Myocyte (in vitro differentiated cells): ENCODE results near the gene CYP2F1. TPM values are rescaled to one million over a fixed set of nuclear protein-coding genes. Genes with fewer than 3 reads are reported as not detected.
"Not testable (repeated sequence)": the region's sequence is repeated elsewhere in the genome, so short reads cannot be mapped to it uniquely, and the experiment has no call there.

Experiments used
- DNase-seq: peaks from one replicate; pipeline ENCODE4 v3.0.0-alpha.2; 2012; ENCODE audit warnings: low read depth
- total RNA-seq: library from RNA; depleted of rRNA; stranded (reverse); fragments of >200 nt; gene quantifications from 2 replicates; pipeline ENCODE4 v1.2.3, GENCODE V29; 2014

Gene CYP2F1
- total RNA-seq, 1 donor from 2014 or later = not detected

DNA sequence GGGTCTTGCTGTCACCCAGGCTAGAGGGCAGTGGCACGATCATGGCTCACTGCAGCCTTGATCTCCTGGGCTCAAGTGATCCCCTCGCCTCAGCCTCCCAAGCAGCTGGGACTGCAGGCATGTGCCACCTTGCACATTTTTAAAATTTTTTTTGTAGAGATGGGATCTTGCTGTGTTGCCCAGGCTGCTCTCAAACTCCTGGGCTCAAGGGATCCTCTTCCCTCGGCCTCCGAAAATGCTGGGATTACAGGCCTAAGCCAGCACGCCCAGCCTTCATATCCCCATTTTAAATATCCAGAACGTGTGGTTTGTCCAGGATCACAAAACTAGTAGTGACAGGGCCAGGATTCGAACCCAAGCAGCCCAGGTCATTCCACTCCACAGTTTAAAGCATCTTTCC, 13.1 kb downstream of the CYP2F1 start:
- DNase-seq = not testable (repeated sequence)

DNA sequence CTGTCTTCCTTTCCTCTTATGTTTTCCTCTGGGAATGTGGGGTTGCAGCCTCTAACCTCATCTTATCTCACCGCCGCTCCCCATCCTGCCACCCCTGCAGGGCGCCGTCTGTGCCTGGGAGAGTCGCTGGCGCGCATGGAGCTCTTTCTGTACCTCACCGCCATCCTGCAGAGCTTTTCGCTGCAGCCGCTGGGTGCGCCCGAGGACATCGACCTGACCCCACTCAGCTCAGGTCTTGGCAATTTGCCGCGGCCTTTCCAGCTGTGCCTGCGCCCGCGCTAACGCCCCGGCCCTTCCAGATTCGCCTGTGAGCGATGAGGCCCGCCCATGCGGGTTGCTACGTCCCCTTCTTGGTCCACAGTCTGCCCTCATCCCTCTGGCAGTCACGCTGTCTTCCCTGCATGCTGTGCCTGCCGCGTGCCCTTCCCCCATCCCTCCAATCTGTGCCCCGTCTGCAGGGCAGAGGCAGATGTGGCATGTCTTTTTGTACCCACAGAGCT, 13.6 kb downstream of the CYP2F1 start:
- DNase-seq = peak; percentile 52

DNA sequence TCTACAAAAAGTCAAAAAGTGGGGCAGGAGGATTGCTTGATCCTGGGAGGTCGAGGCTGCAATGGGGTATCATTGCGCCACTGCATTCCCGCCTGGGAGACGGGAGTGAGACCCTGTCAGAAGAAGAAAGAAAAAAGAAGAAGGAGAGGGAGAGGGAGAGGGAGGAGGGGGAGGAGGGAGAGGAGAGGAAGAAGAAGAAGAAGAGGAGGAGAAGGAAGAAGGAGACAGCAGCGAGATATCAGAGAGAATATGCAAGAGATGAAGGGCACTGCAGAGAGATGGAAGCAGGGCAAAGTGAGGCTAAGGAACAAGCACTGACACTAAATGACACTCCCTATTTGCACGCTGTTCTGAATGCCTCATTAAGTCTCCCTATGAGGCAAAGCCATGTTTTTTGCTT, 14.5 kb downstream of the CYP2F1 start:
- DNase-seq = no peak

DNA sequence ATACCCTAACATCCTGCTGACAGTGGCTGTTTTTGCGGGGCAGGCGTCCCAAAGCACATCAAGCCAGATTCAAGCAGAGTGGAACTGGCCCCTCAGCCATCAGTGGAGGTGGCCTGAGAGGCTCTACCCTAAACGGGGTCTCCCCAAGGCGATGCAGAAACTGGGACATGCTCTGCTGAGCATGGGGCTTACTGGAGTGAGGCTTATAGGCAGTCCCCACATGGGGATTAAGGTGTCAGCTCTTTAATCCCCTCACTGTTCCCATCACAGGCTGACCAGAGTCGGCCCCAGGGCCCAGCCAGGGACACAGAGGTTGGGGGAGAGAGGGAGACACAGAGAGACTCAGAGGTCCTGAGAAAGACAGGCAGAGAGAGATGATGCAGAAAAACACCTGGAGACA, 17.0 kb downstream of the CYP2F1 start:
- no peak for DNase-seq

DNA sequence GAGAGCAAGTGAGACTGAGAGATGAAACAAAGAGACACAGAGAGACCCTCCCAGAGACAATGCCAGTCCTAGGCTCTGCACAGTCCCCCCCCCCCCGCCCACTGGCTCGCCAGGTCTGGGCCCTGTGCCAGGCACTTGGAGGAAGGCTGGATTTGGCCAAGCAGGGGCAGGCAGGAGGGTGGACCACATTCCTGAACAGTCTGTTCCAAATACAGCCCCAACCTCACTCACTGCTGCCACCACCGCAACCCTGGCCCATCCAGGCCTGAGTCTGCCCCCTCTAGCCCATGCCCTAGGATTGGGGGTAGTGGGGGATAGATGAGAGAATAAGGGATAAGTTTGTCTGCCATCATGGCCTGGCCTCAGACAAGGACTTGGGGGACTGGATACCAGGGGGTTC, 19.0 kb downstream of the CYP2F1 start:
- DNase-seq = no peak

DNA sequence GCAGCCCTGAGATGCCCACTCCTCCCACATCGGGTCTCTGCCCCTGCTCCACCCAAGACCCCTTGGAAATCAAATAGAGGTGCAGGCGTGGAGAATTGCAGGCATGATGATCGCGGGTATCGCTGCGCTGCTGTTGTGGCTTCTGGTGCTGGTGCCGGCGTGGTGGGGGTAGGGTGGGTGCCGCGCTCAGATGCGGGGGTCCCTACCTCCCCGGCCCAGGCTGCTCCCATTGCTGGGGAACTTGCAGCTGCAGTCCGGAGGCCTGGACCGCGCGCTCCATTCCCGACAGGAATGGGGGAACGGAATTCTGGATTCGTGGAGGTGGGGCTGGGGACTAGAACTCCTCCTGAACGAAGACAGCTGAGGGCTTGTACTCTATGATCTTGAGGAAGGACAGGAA, 20.4 kb downstream of the CYP2F1 start:
- no peak for DNase-seq

DNA sequence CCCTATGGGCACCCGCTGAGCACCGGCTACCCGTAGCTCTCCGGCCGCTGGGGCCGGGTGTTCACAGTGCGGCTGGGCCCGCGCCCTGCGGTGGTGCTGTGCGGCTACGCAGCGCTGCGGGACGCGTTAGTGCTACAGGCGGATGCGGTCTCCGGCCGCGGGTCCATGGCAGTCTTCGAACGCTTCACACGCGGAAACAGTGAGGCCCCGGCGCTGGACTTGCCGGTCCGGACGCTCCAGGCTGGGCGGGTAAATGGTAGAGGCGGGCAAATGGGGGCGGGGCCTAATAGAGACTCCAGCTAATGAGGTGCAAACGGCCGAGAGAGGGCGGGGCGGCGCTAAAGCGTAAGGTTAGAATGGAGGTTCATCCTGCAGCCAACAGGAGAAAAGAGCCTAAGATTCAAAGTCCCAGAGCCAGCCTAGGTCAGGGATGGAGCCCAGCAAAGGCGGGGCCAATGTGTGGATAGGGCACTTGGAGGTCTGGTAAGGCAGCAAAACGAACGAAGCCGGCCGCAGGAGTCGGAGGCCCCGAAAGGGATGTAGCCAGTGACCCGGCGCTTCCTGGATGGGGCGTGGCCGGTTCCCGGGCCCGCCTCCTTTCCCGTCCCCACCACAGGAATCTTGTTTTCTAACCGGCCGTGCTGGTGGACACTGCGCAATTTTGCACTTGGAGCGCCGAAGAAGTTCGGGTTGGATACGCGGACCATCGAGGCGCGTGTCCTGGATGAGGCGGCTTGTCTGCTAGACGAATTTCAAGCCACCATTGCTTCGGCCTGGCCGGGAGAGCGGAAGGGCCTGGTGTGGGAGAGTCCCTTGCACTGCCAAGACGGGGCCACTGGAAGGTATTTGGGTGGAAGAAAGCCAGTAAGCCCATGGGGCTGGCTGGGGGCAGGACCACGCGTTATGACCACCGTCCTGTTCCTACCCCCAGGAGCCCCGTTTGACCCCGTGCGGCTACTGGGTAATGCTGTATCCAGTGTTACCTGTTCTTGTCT, 21.5 kb downstream of the CYP2F1 start:
- not testable (repeated sequence) for DNase-seq

DNA sequence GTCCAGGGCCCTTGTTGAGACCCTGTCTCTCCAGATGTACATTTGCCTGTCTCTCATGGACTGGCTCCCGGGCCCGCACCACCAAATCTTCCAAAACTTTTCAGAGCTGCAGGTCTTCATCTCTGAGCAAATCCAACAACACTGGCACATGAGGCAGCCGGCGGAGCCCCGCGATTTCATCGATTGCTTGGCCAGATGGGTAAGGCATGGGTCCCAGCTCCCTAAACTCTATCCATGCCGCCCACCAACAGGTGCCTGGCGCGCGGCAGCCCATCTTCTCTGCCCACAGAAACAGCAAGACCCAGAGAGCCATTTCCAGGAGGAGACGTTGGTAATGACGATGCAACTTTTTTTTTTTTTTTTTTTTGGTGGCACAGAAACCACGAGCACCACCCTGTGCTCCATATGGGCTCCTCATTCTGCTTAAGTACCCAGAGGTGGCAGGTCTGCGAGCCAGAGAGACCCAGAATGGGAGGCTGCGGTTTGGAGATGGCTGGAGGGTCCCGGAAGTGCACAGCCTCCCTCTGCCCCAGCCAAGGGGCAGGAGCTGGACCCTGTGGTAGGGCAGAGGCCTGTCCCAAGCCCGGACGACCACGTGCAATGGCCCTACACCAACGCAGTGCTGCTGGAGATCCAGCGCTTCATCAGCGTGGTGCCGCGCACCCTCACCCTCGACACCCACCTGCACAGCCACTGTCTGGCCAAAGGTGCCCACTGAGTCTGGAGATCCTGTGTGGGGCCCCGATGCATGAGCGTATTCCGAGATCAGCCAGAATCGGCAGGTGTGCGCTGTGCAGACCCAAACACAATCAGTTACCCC, 22.6 kb downstream of the CYP2F1 start:
- no peak for DNase-seq

DNA sequence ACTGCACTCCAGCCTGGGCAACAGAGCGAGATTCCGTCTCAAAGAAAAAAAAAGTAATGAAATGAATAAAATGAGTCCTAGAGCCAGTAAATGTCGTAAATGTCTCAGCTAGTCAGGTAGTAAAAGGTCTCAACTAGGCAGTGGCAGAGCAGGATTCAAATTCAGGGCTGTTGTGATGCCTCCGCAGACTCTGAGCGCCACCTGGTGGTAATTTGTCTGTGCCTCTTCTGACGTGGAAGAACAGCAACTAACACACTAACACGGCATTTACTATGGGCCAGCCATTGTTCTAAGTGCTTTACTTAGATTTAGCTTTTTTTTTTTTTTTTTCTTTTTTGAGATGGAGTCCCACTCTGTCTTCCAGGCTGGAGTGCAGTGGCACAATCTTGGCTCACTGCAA, 30.2 kb downstream of the CYP2F1 start:
- peak; percentile 66 for DNase-seq

DNA sequence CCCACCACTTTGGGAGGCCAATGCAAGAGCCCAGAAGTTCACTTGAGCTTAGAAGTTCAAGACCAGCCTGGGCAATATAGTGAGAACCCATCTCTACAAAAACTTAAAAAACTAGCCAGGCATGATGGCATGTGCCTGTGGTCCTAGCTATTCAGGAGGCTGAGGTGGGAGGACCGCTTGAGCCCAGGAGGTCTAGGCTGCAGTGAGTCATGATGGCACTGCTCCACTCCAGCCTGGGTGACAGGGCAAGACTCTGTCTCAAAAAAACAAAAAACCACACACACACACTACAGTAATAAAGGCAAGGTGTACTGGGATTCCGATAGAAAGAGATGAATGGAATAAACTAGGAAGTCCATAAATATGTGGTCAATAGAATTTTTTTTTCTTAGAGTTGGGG, 35.6 kb downstream of the CYP2F1 start:
- no peak for DNase-seq

DNA sequence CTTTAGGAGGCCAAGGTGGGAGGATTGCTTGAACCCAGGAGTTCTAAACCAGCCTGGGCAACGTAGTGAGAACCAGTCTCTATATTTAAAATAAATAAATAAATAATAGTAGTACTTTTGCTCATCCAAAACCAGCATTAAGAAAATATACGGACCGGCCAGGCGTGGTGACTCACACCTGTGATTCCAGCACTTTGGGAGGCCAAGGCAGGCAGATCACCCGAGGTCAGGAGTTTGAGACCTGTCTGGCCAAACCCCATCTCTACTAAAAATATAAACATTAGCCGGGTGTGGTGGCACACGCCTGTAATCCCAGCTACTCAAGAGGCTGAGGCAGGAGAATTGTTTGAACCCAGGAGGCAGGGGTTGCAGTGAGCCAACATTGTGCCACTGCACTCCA, 36.8 kb downstream of the CYP2F1 start:
- not testable (repeated sequence) for DNase-seq

DNA sequence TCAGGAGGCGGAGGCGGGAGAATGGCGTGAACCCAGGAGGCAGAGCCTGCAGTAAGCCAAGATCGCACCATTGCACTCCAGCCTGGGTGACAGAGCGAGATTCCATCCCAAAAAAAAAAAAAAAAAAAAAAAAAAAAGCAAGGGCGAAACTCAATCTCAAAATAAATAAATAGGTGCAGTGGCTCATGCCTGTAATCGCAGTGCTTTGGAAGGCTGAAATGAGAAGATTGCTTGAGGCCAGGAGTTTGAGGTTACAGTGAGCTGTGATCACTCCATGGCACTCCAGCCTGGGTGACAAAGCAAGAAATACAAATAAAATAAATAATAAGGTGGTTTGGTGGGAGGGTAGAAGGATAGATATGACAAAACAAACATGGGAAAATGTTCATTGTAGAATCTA, 39.8 kb downstream of the CYP2F1 start:
- DNase-seq = no peak

DNA sequence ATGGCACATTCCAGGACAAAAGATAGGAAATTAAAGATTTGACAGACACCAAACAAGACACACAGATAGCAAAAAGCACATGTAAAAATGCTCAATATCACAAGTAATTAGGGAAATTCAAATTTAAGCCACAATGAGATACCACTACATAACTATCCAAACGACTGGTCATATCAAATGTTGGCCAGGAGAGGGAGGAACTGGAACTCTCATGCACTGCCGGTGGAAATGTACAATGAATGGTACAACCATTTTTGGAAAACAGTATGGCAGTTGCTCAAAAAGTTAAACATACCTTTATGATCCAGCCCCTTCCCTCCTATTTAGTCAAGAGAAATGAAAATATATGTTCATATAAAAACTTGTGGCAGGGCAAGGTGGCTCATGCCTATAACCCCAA, 42.0 kb downstream of the CYP2F1 start:
- no peak for DNase-seq

DNA sequence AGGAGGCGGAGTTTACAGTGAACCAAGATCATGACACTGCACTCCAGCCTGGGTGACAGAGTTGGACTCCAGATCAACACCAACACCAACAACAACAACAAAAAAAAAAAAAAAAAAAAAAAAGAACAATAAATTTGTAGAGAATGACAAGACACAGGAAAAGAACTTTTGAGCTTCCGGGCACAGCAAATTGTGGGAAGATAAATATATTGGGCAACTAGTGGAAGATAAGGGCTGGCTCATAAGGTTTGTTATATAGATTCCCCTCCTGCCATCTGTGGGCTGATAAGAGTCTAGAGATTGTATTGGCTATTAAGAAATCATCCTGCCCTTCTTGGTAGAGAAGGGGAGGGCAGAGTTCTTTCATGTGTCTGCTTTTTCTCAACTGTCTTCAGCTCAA, 45.6 kb downstream of the CYP2F1 start:
- DNase-seq = no peak

DNA sequence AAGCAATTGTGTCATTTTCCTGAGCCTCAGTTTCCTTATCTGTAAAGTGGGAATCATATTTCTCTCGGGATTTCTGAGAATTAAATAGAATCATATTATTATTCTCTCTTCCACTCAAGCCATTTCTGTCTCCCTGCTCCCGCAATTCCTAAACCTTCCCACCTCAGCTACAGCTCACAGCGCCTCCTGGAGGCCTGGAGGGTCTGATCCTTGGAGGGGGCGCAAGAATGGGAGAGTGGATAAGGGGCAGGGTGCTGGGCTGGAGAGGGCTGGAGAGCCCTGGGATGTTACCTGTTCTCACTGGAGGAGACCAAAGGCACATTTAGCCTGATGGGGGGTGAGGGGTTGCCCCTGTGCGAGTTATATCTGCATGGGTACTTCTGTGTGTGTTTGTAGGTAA, 47.7 kb downstream of the CYP2F1 start:
- DNase-seq = no peak

DNA sequence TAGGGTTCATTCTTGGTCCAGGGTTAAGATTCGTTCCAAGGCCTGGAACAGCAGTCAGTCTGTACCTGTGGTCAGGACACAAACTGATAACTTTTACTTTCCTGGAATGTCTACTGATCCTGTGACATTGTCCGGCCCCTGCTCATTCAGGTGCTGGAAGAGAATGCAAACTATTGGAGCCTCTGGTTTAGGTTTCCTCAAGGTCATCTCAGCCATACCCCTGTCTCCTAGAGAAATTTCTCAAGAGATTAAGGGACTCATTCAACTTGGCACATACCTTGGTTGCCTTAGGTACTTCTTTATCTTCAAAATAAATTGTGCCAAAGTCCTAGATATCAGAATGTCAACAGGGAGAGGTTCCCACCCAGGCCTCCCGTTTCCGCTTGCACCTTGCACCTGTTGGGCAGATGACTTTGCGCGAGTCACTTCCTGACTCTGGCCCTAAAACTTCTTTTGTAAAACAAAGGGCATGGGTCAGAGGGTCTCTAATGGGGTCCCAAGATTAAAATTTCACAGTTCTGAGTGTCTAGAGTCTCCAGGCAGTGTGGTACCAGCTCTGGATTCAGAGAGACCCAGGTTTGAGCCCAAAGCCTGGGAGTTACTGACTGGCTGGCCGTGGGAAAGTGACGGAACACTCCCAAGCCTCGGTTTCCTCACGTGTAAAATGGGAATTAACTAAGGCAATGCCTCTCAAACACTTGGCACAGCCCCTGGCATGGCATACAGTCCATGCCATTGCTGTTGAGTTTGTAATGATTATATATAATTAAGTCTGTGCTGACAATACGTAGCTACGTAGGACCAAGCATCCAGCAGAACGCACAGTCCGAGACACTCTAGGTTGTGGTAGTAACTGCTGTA, 52.9 kb downstream of the CYP2F1 start:
- no peak for DNase-seq

DNA sequence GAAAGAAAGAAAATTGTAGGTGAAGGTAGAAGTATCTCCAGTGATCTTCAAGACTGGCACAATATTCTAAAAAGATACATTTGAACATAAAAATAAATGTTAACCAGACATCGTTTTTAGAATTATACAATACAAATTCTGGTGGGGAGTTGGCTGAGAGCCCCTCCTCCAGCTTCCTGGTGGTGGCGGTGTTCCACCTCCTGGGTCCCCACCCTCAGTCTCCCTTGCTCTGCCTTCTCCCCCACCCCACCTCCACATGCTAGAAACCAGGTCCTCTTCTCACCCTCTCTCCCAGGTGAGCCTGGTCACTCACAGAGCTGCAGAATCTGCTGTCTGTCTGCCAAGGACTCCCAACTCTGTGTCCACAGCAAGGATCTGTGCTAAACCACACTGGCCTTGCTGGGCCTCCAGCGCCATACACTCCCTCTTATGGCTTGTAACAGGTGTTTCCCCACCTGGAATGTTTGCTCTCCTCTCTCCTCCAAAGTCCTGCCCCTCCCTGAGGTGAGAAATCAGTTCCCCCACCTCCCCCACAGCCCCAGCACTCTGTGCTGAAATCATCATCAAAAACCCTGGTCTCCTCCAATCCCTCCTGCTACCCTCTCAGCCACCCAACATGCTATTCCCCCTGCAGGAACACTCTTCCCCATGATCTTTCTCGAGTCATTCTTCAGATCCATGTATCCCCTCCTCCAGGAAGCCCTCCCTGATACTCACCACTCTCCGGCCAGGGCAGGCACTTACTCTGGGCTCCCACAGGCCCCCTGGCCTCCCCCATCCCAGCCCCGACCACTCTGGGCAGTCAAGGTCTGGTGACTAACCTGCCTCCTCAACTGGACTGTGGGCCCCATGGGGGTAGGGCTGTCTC, 58.3 kb downstream of the CYP2F1 start:
- no peak for DNase-seq

DNA sequence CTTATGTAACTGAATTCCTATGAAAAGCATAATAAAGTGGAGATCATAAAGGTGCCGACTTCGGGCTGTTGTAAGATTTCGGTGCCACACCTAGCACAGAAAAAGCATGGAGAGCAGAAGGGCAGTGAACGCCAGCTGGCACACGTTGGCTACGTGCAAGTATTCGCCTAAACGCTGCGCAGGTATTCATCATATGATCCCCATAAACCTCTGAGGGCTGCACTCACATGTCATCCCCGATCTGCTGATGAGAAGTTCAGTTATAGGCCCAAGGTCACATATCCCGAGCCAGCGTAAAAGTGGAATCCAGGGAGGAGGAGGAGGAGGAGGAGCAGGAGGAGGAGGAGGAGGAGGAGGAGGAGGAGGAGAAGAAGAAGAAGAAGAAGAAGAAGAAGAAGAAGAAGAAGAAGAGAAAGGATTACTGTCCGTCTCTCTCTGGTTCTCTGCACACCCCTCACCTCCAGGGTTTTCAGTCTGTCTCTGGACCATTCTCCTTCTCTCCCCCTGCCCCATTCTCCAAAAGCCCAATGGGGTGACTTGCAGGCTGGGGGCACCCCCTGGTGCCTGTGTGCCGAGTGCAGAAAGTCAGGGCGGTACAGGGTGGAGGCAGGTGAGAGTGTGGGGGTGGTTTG, 60.2 kb downstream of the CYP2F1 start:
- no peak for DNase-seq
